AG10803 (cell line): ENCODE data around the gene CDH12.

Experiments used
- DNase-seq: peaks from one replicate; pipeline ENCODE4 v3.0.0; 2010; ENCODE audit warnings: low read depth
- H3K4me3 ChIP-seq: 2 replicates; pipeline ENCODE4 v1.5.1; 2011; ENCODE audit warnings: mild to moderate bottlenecking, low read length, control low read depth
- CTCF ChIP-seq: conservative IDR thresholded peaks from 2 replicates; pipeline ENCODE4 v1.5.1; 2011; ENCODE audit warnings: mild to moderate bottlenecking, low read length, control low read depth, inconsistent platforms

CDH12 gene

DNA sequence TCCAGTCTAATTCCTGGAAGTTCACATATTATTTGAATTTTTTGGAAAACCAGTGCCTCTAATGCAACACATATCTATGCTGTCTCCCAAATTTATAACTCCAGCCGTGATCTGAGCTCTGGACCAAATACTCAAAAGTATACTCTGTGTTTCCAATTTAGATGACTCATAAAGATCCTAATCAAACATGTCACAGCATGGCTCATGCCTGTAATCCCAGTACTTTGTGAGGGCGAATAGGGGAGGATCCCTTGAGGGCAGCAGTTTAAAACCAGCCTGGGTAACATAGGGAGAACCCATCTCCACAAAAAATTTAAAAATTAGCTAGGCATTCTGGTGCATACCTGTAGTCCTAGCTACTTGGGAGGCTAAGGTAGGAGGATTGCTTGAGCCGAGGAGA is 388.0 kb downstream of the CDH12 start:
- no peak for TF ChIP-seq CTCF
- no peak for DNase-seq
- H3K4me3 ChIP-seq: no peak overlapping the region

- no peak overlapping the region for H3K4me3 ChIP-seq
- TF ChIP-seq CTCF: no peak
- DNase-seq: no peak
Observed at GRCh38 chr5:22460189-22460588, 393.0 kb downstream of the CDH12 start.

DNA sequence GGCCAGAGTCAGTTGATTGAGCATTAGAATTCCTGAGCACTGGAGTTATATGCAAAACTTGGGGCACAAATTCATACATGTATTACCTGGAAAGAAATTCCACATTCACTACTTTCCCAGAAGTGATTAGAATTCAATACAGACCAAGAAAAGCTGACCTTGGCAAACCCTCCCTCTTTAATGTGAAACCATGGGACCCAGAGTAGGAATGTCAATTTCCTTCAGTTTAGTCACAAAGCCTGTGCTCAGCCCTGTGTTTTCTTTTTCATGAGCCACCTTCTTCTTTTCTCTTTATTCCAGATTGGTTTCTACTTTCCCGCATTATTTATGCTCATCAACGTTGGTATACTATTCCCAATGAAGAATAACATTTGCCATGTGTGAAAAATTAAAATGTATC is 420.2 kb downstream of the CDH12 start:
- TF ChIP-seq CTCF: no peak
- no peak for DNase-seq

GRCh38 chr5:22431840-22432239 is 421.3 kb downstream of the CDH12 start:
- H3K4me3 ChIP-seq: no peak overlapping the region
- DNase-seq: no peak
- TF ChIP-seq CTCF: no peak

More for the DNA sequence above, 420.2 kb downstream of the CDH12 start:
- H3K4me3 ChIP-seq: no peak overlapping the region

GRCh38 chr5:22431406-22431805 is 421.7 kb downstream of the CDH12 start:
- no peak for DNase-seq
- no peak overlapping the region for H3K4me3 ChIP-seq
- no peak for TF ChIP-seq CTCF

GRCh38 chr5:22411554-22412349 is 441.4 kb downstream of the CDH12 start:
- no peak for TF ChIP-seq CTCF
- no peak overlapping the region for H3K4me3 ChIP-seq
- DNase-seq: no peak

- no peak for TF ChIP-seq CTCF
- no peak overlapping the region for H3K4me3 ChIP-seq
- no peak for DNase-seq
Observed at GRCh38 chr5:22391956-22392355, 461.2 kb downstream of the CDH12 start.
